ENCODE data around the gene CA5A. TPM values are rescaled to one million over a fixed set of nuclear protein-coding genes. Genes with fewer than 3 reads are reported as not detected.

The CA5A gene
- total and polyA plus RNA-seq, 2 donors = 0.05 to 0.09 TPM

GRCh38 chr16:87966685-87967185, 30.4 kb upstream of the CA5A start:
- WGBS = 32% methylated on average over 14 of the region's 14 CpGs
- Histone ChIP-seq H3K4me1 (ENCODE audit: control insufficient read depth in 2 of 2, insufficient read depth in 2 of 2, low read length in 2 of 2) (peaks cover 14 to 23% of the 10 kb centered on the region in 2 donors), H3K36me3 (ENCODE audit: control insufficient read depth in 2 of 2, insufficient read depth in 2 of 2, low read length in 1 of 2) (peaks cover 5 to 8% of the 10 kb centered on the region in 2 donors), H3K27me3 (ENCODE audit: control insufficient read depth in 2 of 2, insufficient read depth in 1 of 2, low read length in 1 of 2) (no peaks in the 10 kb centered on the region), H3K27ac (ENCODE audit: low read depth in 1 of 2, low read length in 1 of 2) (peak overlapping the region in 1 of 2 donors; percentile 60), H3K4me3 (ENCODE audit: low read length in 2 of 2) (no peak overlapping the region), H3K9me3 (ENCODE audit: control insufficient read depth in 2 of 2, insufficient read depth in 1 of 2, low read length in 1 of 2) (peaks cover 5 to 11% of the 10 kb centered on the region in 2 donors)
- no peak for DNase-seq (ENCODE audit: low read depth in 6 of 9, low spot score in 9 of 9)

GRCh38 chr16:87966064-87966645, 29.8 kb upstream of the CA5A start:
- Histone ChIP-seq H3K9me3 (ENCODE audit: control insufficient read depth in 2 of 2, insufficient read depth in 1 of 2, low read length in 1 of 2) (peaks cover 2 to 6% of the 10 kb centered on the region in 2 donors), H3K4me1 (ENCODE audit: control insufficient read depth in 2 of 2, insufficient read depth in 2 of 2, low read length in 2 of 2) (peaks cover 14 to 23% of the 10 kb centered on the region in 2 donors), H3K36me3 (ENCODE audit: control insufficient read depth in 2 of 2, insufficient read depth in 2 of 2, low read length in 1 of 2) (peaks cover 3 to 8% of the 10 kb centered on the region in 2 donors), H3K4me3 (ENCODE audit: low read length in 2 of 2) (no peak overlapping the region), H3K27ac (ENCODE audit: low read depth in 1 of 2, low read length in 1 of 2) (no peak overlapping the region), H3K27me3 (ENCODE audit: control insufficient read depth in 2 of 2, insufficient read depth in 1 of 2, low read length in 1 of 2) (no peaks in the 10 kb centered on the region)
- no peak for DNase-seq (ENCODE audit: low read depth in 6 of 9, low spot score in 9 of 9)
- WGBS = 90% methylated on average over 5 of the region's 5 CpGs

GRCh38 chr16:87965417-87965816, 29.1 kb upstream of the CA5A start:
- Histone ChIP-seq H3K27ac (ENCODE audit: low read depth in 1 of 2, low read length in 1 of 2) (no peak overlapping the region), H3K4me3 (ENCODE audit: low read length in 2 of 2) (no peak overlapping the region), H3K4me1 (ENCODE audit: control insufficient read depth in 2 of 2, insufficient read depth in 2 of 2, low read length in 2 of 2) (peaks cover 14 to 23% of the 10 kb centered on the region in 2 donors), H3K36me3 (ENCODE audit: control insufficient read depth in 2 of 2, insufficient read depth in 2 of 2, low read length in 1 of 2) (peaks cover 5 to 8% of the 10 kb centered on the region in 2 donors), H3K27me3 (ENCODE audit: control insufficient read depth in 2 of 2, insufficient read depth in 1 of 2, low read length in 1 of 2) (no peaks in the 10 kb centered on the region), H3K9me3 (ENCODE audit: control insufficient read depth in 2 of 2, insufficient read depth in 1 of 2, low read length in 1 of 2) (no peaks in the 10 kb centered on the region)
- no peak for DNase-seq (ENCODE audit: low read depth in 6 of 9, low spot score in 9 of 9)
- WGBS = over 99% methylated on average over 11 of the region's 11 CpGs

GRCh38 chr16:87964049-87964659, 27.8 kb upstream of the CA5A start:
- Histone ChIP-seq H3K4me1 (ENCODE audit: control insufficient read depth in 2 of 2, insufficient read depth in 2 of 2, low read length in 2 of 2) (peaks cover 23 to 28% of the 10 kb centered on the region in 2 donors), H3K27me3 (ENCODE audit: control insufficient read depth in 2 of 2, insufficient read depth in 1 of 2, low read length in 1 of 2) (no peaks in the 10 kb centered on the region), H3K4me3 (ENCODE audit: low read length in 2 of 2) (no peak overlapping the region), H3K9me3 (ENCODE audit: control insufficient read depth in 2 of 2, insufficient read depth in 1 of 2, low read length in 1 of 2) (no peaks in the 10 kb centered on the region), H3K27ac (ENCODE audit: low read depth in 1 of 2, low read length in 1 of 2) (peak overlapping the region in 1 of 2 donors; percentile 67), H3K36me3 (ENCODE audit: control insufficient read depth in 2 of 2, insufficient read depth in 2 of 2, low read length in 1 of 2) (peaks cover 5 to 8% of the 10 kb centered on the region in 2 donors)
- 92% methylated on average over 19 of the region's 19 CpGs for WGBS
- no peak for DNase-seq (ENCODE audit: low read depth in 6 of 9, low spot score in 9 of 9)

- peaks cover 8 to 10% of the 10 kb centered on the region in 2 donors for H3K36me3 ChIP-seq (ENCODE audit: control insufficient read depth in 2 of 2, insufficient read depth in 2 of 2, low read length in 1 of 2)
- H3K4me1 ChIP-seq (ENCODE audit: control insufficient read depth in 2 of 2, insufficient read depth in 2 of 2, low read length in 2 of 2) = peaks cover 24 to 36% of the 10 kb centered on the region in 2 donors
- WGBS = 43% methylated on average over 9 of the region's 9 CpGs
- peak overlapping the region; percentile 52 to 67 for H3K27ac ChIP-seq (ENCODE audit: low read depth in 1 of 2, low read length in 1 of 2)
- peak in 1 of 9 donors; percentile 47 for DNase-seq (ENCODE audit: low read depth in 6 of 9, low spot score in 9 of 9)
- no peaks in the 10 kb centered on the region for H3K9me3 ChIP-seq (ENCODE audit: control insufficient read depth in 2 of 2, insufficient read depth in 1 of 2, low read length in 1 of 2)
- H3K27me3 ChIP-seq (ENCODE audit: control insufficient read depth in 2 of 2, insufficient read depth in 1 of 2, low read length in 1 of 2) = no peaks in the 10 kb centered on the region
- H3K4me3 ChIP-seq (ENCODE audit: low read length in 2 of 2) = no peak overlapping the region
These were observed 27.1 kb upstream of the CA5A start for GRCh38 chr16:87963400-87963799.

GRCh38 chr16:87961623-87962022, 25.3 kb upstream of the CA5A start:
- WGBS = 91% methylated on average over 4 of the region's 4 CpGs
- Histone ChIP-seq H3K4me1 (ENCODE audit: control insufficient read depth in 2 of 2, insufficient read depth in 2 of 2, low read length in 2 of 2) (peaks cover 32 to 48% of the 10 kb centered on the region in 2 donors), H3K4me3 (ENCODE audit: low read length in 2 of 2) (no peak overlapping the region), H3K27ac (ENCODE audit: low read depth in 1 of 2, low read length in 1 of 2) (no peak overlapping the region), H3K9me3 (ENCODE audit: control insufficient read depth in 2 of 2, insufficient read depth in 1 of 2, low read length in 1 of 2) (no peaks in the 10 kb centered on the region), H3K36me3 (ENCODE audit: control insufficient read depth in 2 of 2, insufficient read depth in 2 of 2, low read length in 1 of 2) (peaks cover 10 to 22% of the 10 kb centered on the region in 2 donors), H3K27me3 (ENCODE audit: control insufficient read depth in 2 of 2, insufficient read depth in 1 of 2, low read length in 1 of 2) (no peaks in the 10 kb centered on the region)
- DNase-seq (ENCODE audit: low read depth in 6 of 9, low spot score in 9 of 9) = no peak

- H3K4me3 ChIP-seq (ENCODE audit: low read length in 2 of 2) = no peak overlapping the region
- no peaks in the 10 kb centered on the region for H3K27me3 ChIP-seq (ENCODE audit: control insufficient read depth in 2 of 2, insufficient read depth in 1 of 2, low read length in 1 of 2)
- no peak for DNase-seq (ENCODE audit: low read depth in 6 of 9, low spot score in 9 of 9)
- H3K4me1 ChIP-seq (ENCODE audit: control insufficient read depth in 2 of 2, insufficient read depth in 2 of 2, low read length in 2 of 2) = peaks cover 34 to 51% of the 10 kb centered on the region in 2 donors
- H3K9me3 ChIP-seq (ENCODE audit: control insufficient read depth in 2 of 2, insufficient read depth in 1 of 2, low read length in 1 of 2) = no peaks in the 10 kb centered on the region
- H3K36me3 ChIP-seq (ENCODE audit: control insufficient read depth in 2 of 2, insufficient read depth in 2 of 2, low read length in 1 of 2) = peaks cover 10 to 22% of the 10 kb centered on the region in 2 donors
- 98% methylated on average over 8 of the region's 8 CpGs for WGBS
- H3K27ac ChIP-seq (ENCODE audit: low read depth in 1 of 2, low read length in 1 of 2) = no peak overlapping the region
These were observed 24.5 kb upstream of the CA5A start for GRCh38 chr16:87960852-87961251.

GRCh38 chr16:87960296-87960695, 24.0 kb upstream of the CA5A start:
- Histone ChIP-seq H3K9me3 (ENCODE audit: control insufficient read depth in 2 of 2, insufficient read depth in 1 of 2, low read length in 1 of 2) (no peaks in the 10 kb centered on the region), H3K4me1 (ENCODE audit: control insufficient read depth in 2 of 2, insufficient read depth in 2 of 2, low read length in 2 of 2) (peaks cover 40 to 56% of the 10 kb centered on the region in 2 donors), H3K4me3 (ENCODE audit: low read length in 2 of 2) (no peak overlapping the region), H3K27ac (ENCODE audit: low read depth in 1 of 2, low read length in 1 of 2) (no peak overlapping the region), H3K27me3 (ENCODE audit: control insufficient read depth in 2 of 2, insufficient read depth in 1 of 2, low read length in 1 of 2) (no peaks in the 10 kb centered on the region), H3K36me3 (ENCODE audit: control insufficient read depth in 2 of 2, insufficient read depth in 2 of 2, low read length in 1 of 2) (peaks cover 15 to 22% of the 10 kb centered on the region in 2 donors)
- DNase-seq (ENCODE audit: low read depth in 6 of 9, low spot score in 9 of 9) = no peak
- 96% methylated on average over 5 of the region's 5 CpGs for WGBS

- no peaks in the 10 kb centered on the region for H3K9me3 ChIP-seq (ENCODE audit: control insufficient read depth in 2 of 2, insufficient read depth in 1 of 2, low read length in 1 of 2)
- WGBS = 47% methylated on average over 23 of the region's 23 CpGs
- H3K27ac ChIP-seq (ENCODE audit: low read depth in 1 of 2, low read length in 1 of 2) = no peak overlapping the region
- peaks cover 43 to 64% of the 10 kb centered on the region in 2 donors for H3K4me1 ChIP-seq (ENCODE audit: control insufficient read depth in 2 of 2, insufficient read depth in 2 of 2, low read length in 2 of 2)
- peaks cover 23 to 29% of the 10 kb centered on the region in 2 donors for H3K36me3 ChIP-seq (ENCODE audit: control insufficient read depth in 2 of 2, insufficient read depth in 2 of 2, low read length in 1 of 2)
- no peaks in the 10 kb centered on the region for H3K27me3 ChIP-seq (ENCODE audit: control insufficient read depth in 2 of 2, insufficient read depth in 1 of 2, low read length in 1 of 2)
- DNase-seq (ENCODE audit: low read depth in 6 of 9, low spot score in 9 of 9) = no peak
- no peak overlapping the region for H3K4me3 ChIP-seq (ENCODE audit: low read length in 2 of 2)
These were observed 23.2 kb upstream of the CA5A start for GRCh38 chr16:87959391-87959990.
